Lower leg skin (tissue), 4 donors: ENCODE data around the gene P2RX6. TPM values are rescaled to one million over a fixed set of nuclear protein-coding genes. Genes with fewer than 3 reads are reported as not detected.

ENCODE experiments used
- DNase-seq, 2 donors: peaks; one replicate each; pipeline ENCODE4 v3.0.0-alpha.2; 2019; ENCODE audit warnings: low spot score in 2 of 2
- H3K4me3 ChIP-seq: fragments of 200-600 bp; sonication (generic); 2 replicates; pipeline ENCODE4 v1.5.1; 2017; ENCODE audit warnings: mild to moderate bottlenecking, low read depth; ENCODE audit not compliant: poor library complexity, severe bottlenecking
- CTCF ChIP-seq, 3 donors: fragments of 450-650 bp; IDR thresholded peaks; one replicate each; pipeline ENCODE4 v1.5.1; 2016; ENCODE audit warnings: antibody characterized with exemption in 3 of 3, mild to moderate bottlenecking in 3 of 3, moderate library complexity in 2 of 3
- POLR2A ChIP-seq, 2 donors: fragments of 450-650 bp; IDR thresholded peaks; one replicate each; pipeline ENCODE4 v1.6.1; 2016 to 2017; ENCODE audit warnings: antibody characterized with exemption in 2 of 2, mild to moderate bottlenecking in 1 of 2, moderate library complexity in 1 of 2
- WGBS, 2 donors: methylation state at CpG; one replicate each; pipeline ENCODE4 v1.1.5; 2018; 5-methylcytosine and 5-hydroxymethylcytosine counted together
- intact Hi-C: fragments of 100-400 bp; cut with DNase I; formaldehyde crosslinking; loops from one replicate; pipeline ENCODE4 v1.15.0; 2023; ENCODE audit warnings: low total_unique reads
- total RNA-seq, 4 donors: library from RNA; depleted of rRNA; stranded (reverse); fragments of >200 nt; gene quantifications; one replicate each; pipeline ENCODE4 v1.1.0, GENCODE V29; 2016

P2RX6 gene
- total RNA-seq, 4 donors from 2014 or later = 0.12 to 2.6 (median 0.87) TPM

- WGBS, 2 donors = 13 to 15% methylated on average over 24 to 28 of the region's 39 CpGs
- intact Hi-C loops = no loop called here
- H3K4me3 ChIP-seq = no peak overlapping the region
- TF ChIP-seq POLR2A (IDR thresholded peaks at IDR 0.05) (no peak), CTCF (IDR thresholded peaks at IDR 0.05) (no peak)
- DNase-seq = peak; percentile 69 to 92
Observed at GRCh38 chr22:20979243-20979809, 35.6 kb upstream of the P2RX6 start.

GRCh38 chr22:20979940-20980453 lies 35.0 kb upstream of the P2RX6 start:
- 34 to 56% methylated on average over 5 to 12 of the region's 13 CpGs for WGBS, 2 donors
- intact Hi-C loops = no loop called here
- TF ChIP-seq POLR2A (IDR thresholded peaks at IDR 0.05) (no peak), CTCF (IDR thresholded peaks at IDR 0.05) (no peak)
- no peak overlapping the region for H3K4me3 ChIP-seq
- no peak for DNase-seq

GRCh38 chr22:20980523-20980922 lies 34.4 kb upstream of the P2RX6 start:
- no peak overlapping the region for H3K4me3 ChIP-seq
- DNase-seq = no peak
- no peak for TF ChIP-seq CTCF (IDR thresholded peaks at IDR 0.05)
- TF ChIP-seq POLR2A (IDR thresholded peaks at IDR 0.05) = no peak
- WGBS, 2 donors = 87 to 91% methylated on average over 4 of the region's 4 CpGs
- intact Hi-C loops = no loop called here

- TF ChIP-seq POLR2A (IDR thresholded peaks at IDR 0.05) = no peak
- TF ChIP-seq CTCF (IDR thresholded peaks at IDR 0.05) = no peak
- WGBS, 2 donors = 41 to 49% methylated on average over 10 of the region's 10 CpGs
- DNase-seq = no peak
- intact Hi-C loops = no loop called here
- H3K4me3 ChIP-seq = peak overlapping the region; percentile 68
Observed at GRCh38 chr22:20980938-20981722, 33.8 kb upstream of the P2RX6 start.

GRCh38 chr22:20981787-20982562 lies 33.0 kb upstream of the P2RX6 start, which contains the start of gene LZTR1:
Gene LZTR1 (plus strand): TSS chr22:20982297. CDS start chr22:20982372, 75 bp downstream.
- 0% methylated on average over 58 to 76 of the region's 87 CpGs for WGBS, 2 donors
- H3K4me3 ChIP-seq = peak within 1 kb of the TSS; percentile 68
- intact Hi-C loops = no loop called here
- peak in 1 of 2 donors; percentile 62 for TF ChIP-seq POLR2A (IDR thresholded peaks at IDR 0.05)
- no peak for TF ChIP-seq CTCF (IDR thresholded peaks at IDR 0.05)
- DNase-seq = peak; percentile 59 to 95
